Midbrain (tissue), 1 donor: ENCODE measurements around the gene ULK4.
"Not testable (repeated sequence)": the region's sequence is repeated elsewhere in the genome, so short reads cannot be mapped to it uniquely, and the experiment has no call there.

Source experiments
- DNase-seq: peaks from one replicate; lab custom pipeline; 2025; lab: John Stamatoyannopoulos, UW

Gene ULK4

GRCh38 chr3:41578798-41579197 is 383.1 kb downstream of the ULK4 start:
- DNase-seq, result no peak

- peak; percentile 32 for DNase-seq
Measured at GRCh38 chr3:41575724-41576123, 386.2 kb downstream of the ULK4 start.

GRCh38 chr3:41574900-41575299 is 387.0 kb downstream of the ULK4 start:
- DNase-seq, result peak; percentile 3

- no peak for DNase-seq
Measured at GRCh38 chr3:41573591-41573990, 388.3 kb downstream of the ULK4 start.

GRCh38 chr3:41572092-41572491 is 389.8 kb downstream of the ULK4 start:
- DNase-seq, result no peak

GRCh38 chr3:41569632-41570305 is 392.1 kb downstream of the ULK4 start:
- no peak for DNase-seq

- no peak for DNase-seq
Measured at GRCh38 chr3:41565948-41566514, 395.9 kb downstream of the ULK4 start.

- no peak for DNase-seq
Measured at GRCh38 chr3:41565003-41565402, 396.9 kb downstream of the ULK4 start.

- DNase-seq, result not testable (repeated sequence)
Measured at GRCh38 chr3:41556245-41556644, 405.7 kb downstream of the ULK4 start.

GRCh38 chr3:41532976-41533375 is 428.9 kb downstream of the ULK4 start:
- DNase-seq, result no peak

GRCh38 chr3:41526995-41527573 is 434.8 kb downstream of the ULK4 start:
- DNase-seq, result no peak

GRCh38 chr3:41525303-41526064 is 436.4 kb downstream of the ULK4 start:
- DNase-seq, result no peak

GRCh38 chr3:41523897-41524296 is 438.0 kb downstream of the ULK4 start:
- DNase-seq, result no peak

GRCh38 chr3:41522612-41523011 is 439.3 kb downstream of the ULK4 start:
- no peak for DNase-seq

GRCh38 chr3:41521010-41521655 is 440.8 kb downstream of the ULK4 start:
- DNase-seq, result no peak

GRCh38 chr3:41519746-41520145 is 442.2 kb downstream of the ULK4 start:
- DNase-seq, result no peak

GRCh38 chr3:41518626-41519025 is 443.3 kb downstream of the ULK4 start:
- no peak for DNase-seq

- DNase-seq, result no peak
Measured at GRCh38 chr3:41508063-41508696, 453.7 kb downstream of the ULK4 start.

GRCh38 chr3:41507336-41508062 is 454.4 kb downstream of the ULK4 start:
- no peak for DNase-seq

GRCh38 chr3:41503998-41504623 is 457.8 kb downstream of the ULK4 start:
- no peak for DNase-seq

- no peak for DNase-seq
Measured at GRCh38 chr3:41502481-41502880, 459.4 kb downstream of the ULK4 start.
